CD4-positive, alpha-beta T cell (primary cell): Measurements from ENCODE around the gene ST8SIA3. TPM values are rescaled to one million over a fixed set of nuclear protein-coding genes. Genes with fewer than 3 reads are reported as not detected.

Experiments
- ATAC-seq: fragments of 200-7000 bp; cut with Tn5 transposase; one replicate; pipeline ENCODE4 v1.10.0; 2022; ENCODE audit warnings: mild to moderate bottlenecking; ENCODE audit not compliant: poor library complexity
- CTCF ChIA-PET: fragments of 350-600 bp; sonication (Branson Sonifier 250); formaldehyde crosslinking; loops from one replicate; lab custom pipeline; 2021; ENCODE audit warnings: antibody characterized with exemption, inconsistent platforms; lab: Charles Lee
- POLR2A ChIA-PET: fragments of 350-600 bp; sonication (Branson Sonifier 250); formaldehyde crosslinking; loops from one replicate; lab custom pipeline; 2021; ENCODE audit warnings: antibody characterized with exemption, inconsistent platforms; lab: Charles Lee
- DNase-seq, 14 experiments: peaks; one replicate each; pipeline ENCODE4 v3.0.0-alpha.2; 2013 to 2020; ENCODE audit warnings: mixed read lengths in 2 of 14
- H3K27ac ChIP-seq, 2 donors: one replicate each; pipeline versions ENCODE4 v1.5.1 to v1.7.0; 2013; ENCODE audit warnings: low read length in 2 of 2, low read depth in 1 of 2, mild to moderate bottlenecking in 1 of 2
- H3K27me3 ChIP-seq, 2 experiments: 1 replicate in 1 of 2; 2 replicates in 1 of 2; pipeline versions ENCODE4 v1.6.1 to v1.7.0; 2013; ENCODE audit warnings: low read length in 2 of 2, control low read depth in 1 of 2, mild to moderate bottlenecking in 1 of 2, moderate library complexity in 1 of 2; ENCODE audit not compliant: insufficient read depth in 2 of 2, control insufficient read depth in 1 of 2
- H3K36me3 ChIP-seq: one replicate; pipeline ENCODE4 v1.6.1; 2013; ENCODE audit warnings: low read length, control low read depth; ENCODE audit not compliant: insufficient read depth
- H3K4me1 ChIP-seq: one replicate; pipeline ENCODE4 v1.6.1; 2013; ENCODE audit warnings: low read length, control low read depth; ENCODE audit not compliant: insufficient read depth
- H3K4me3 ChIP-seq: one replicate; pipeline ENCODE4 v1.5.1; 2013; ENCODE audit warnings: mild to moderate bottlenecking, low read length, moderate library complexity
- H3K9me3 ChIP-seq, 2 experiments: 1 replicate in 1 of 2; 2 replicates in 1 of 2; pipeline versions ENCODE4 v1.6.1 to v1.7.0; 2013; ENCODE audit warnings: low read length in 2 of 2, mild to moderate bottlenecking in 2 of 2, control low read depth in 1 of 2, moderate library complexity in 1 of 2; ENCODE audit not compliant: control insufficient read depth in 1 of 2, insufficient read depth in 1 of 2
- H3K27ac Mint-ChIP-seq: one replicate; pipeline ENCODE4 v1.8.0; 2020; ENCODE audit warnings: mixed read lengths
- H3K27me3 Mint-ChIP-seq: one replicate; pipeline ENCODE4 v1.8.0; 2021; ENCODE audit warnings: mixed read lengths
- H3K36me3 Mint-ChIP-seq: one replicate; pipeline ENCODE4 v1.8.0; 2021; ENCODE audit warnings: low read depth, mixed read lengths
- H3K4me1 Mint-ChIP-seq: one replicate; pipeline ENCODE4 v1.8.0; 2021; ENCODE audit warnings: low read depth, mixed read lengths
- H3K4me3 Mint-ChIP-seq: one replicate; pipeline ENCODE4 v1.8.0; 2020; ENCODE audit warnings: mild to moderate bottlenecking, mixed read lengths
- H3K9me3 Mint-ChIP-seq: one replicate; pipeline ENCODE4 v1.8.0; 2020; ENCODE audit warnings: mixed read lengths
- intact Hi-C, 2 experiments: fragments of 100-400 bp; cut with DNase I in 1 of 2; cut with micrococcal nuclease in 1 of 2; formaldehyde crosslinking; loops; one replicate each; pipeline versions ENCODE4 v1.15.1 to v1.9.0; 2023 to 2025; cut with DNase I, micrococcal nuclease
- total RNA-seq, 174 experiments: library from RNA in 2 of 174; stranded (reverse) in 2 of 174; gene quantifications; one replicate each; pipeline ENCODE4 v1.2.3 and lab custom pipeline; 2021 to 2026
- TF ChIP-seq, protein P1 (sequence below): fragments of 200-600 bp; IDR thresholded peaks from one replicate; pipeline ENCODE4 v1.8.0; 2022; ENCODE audit warnings: antibody characterized with exemption, mild to moderate bottlenecking

The ST8SIA3 gene
- total RNA-seq, 2 experiments from 2014 or later: not detected

DNA sequence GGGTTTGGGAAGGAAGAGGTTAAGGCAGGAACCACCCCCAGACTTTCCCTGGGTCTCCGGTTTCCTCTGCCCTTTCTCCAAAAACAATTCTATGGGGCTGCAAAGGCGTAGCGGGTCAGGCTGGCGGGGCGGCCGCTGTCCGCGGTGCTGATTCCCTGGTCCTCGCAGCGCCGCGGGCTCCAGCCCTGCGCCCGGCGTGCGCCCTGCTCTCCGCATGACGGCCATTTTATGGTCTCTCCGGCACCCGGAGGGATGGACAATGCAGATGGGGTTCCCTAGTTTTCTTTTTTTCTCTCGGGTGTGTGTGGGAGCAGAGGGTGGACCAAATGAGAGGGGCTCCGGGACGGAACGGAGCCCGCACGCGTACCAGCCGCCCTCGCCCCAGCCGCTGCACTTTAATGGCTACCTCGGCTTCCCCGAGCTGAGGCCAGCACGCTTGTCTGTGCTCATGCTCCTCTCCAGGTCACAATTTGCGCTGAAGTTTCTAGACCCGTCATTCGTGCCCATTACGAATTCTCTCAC lies 1.6 kb downstream of the ST8SIA3 start:
- Histone ChIP-seq H3K36me3 (no peaks in the 10 kb centered on the region), H3K9me3 (peaks cover 0 to 22% of the 10 kb centered on the region in 2 experiments), H3K4me3 (no peak overlapping the region), H3K27me3 (peaks cover 33 to 58% of the 10 kb centered on the region in 2 experiments), H3K4me1 (no peaks in the 10 kb centered on the region), H3K27ac (no peak overlapping the region)
- Mint-ChIP-seq H3K27ac (no peak overlapping the region), H3K9me3 (peaks cover 3% of the 10 kb centered on the region), H3K36me3 (no peaks in the 10 kb centered on the region), H3K4me3 (no peak overlapping the region), H3K4me1 (no peaks in the 10 kb centered on the region), H3K27me3 (peaks cover 86% of the 10 kb centered on the region)
- ATAC-seq: no peak
- DNase-seq: no peak
- CTCF ChIA-PET: no interaction called here
- intact Hi-C loops: no loop called here
- POLR2A ChIA-PET: no interaction called here
- TF ChIP-seq, protein P1, sequence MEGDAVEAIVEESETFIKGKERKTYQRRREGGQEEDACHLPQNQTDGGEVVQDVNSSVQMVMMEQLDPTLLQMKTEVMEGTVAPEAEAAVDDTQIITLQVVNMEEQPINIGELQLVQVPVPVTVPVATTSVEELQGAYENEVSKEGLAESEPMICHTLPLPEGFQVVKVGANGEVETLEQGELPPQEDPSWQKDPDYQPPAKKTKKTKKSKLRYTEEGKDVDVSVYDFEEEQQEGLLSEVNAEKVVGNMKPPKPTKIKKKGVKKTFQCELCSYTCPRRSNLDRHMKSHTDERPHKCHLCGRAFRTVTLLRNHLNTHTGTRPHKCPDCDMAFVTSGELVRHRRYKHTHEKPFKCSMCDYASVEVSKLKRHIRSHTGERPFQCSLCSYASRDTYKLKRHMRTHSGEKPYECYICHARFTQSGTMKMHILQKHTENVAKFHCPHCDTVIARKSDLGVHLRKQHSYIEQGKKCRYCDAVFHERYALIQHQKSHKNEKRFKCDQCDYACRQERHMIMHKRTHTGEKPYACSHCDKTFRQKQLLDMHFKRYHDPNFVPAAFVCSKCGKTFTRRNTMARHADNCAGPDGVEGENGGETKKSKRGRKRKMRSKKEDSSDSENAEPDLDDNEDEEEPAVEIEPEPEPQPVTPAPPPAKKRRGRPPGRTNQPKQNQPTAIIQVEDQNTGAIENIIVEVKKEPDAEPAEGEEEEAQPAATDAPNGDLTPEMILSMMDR: no peak

DNA sequence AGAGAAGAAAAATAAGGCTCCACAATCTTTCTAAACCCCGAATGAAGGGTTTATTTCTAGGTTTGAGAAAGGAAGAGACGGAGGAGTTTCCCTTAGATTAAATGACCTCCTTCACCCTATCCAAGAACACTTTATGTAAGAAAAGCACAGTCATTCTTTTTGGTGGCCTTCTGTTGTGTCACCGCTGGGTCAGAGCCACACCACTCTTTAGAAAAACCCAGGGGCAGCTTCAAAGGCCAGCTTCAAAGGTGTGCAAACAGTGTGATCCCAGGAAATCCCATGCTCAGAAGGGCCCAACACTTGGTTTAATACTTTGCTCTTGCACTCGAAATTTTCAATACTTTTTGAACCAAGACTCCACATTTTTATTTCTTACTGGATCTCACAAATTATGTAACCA lies 7.1 kb downstream of the ST8SIA3 start:
- intact Hi-C loops: no loop called here
- no peaks in the 10 kb centered on the region for H3K36me3 ChIP-seq
- Mint-ChIP-seq H3K27me3 (peaks cover 80% of the 10 kb centered on the region), H3K9me3 (peaks cover 3% of the 10 kb centered on the region), H3K4me3 (no peak overlapping the region), H3K27ac (no peak overlapping the region), H3K36me3 (no peaks in the 10 kb centered on the region), H3K4me1 (no peaks in the 10 kb centered on the region)
- DNase-seq: no peak
- TF ChIP-seq, protein P1: no peak
- H3K27ac ChIP-seq: no peak overlapping the region
- H3K9me3 ChIP-seq: peaks cover 0 to under 1% of the 10 kb centered on the region in 2 experiments
- H3K27me3 ChIP-seq: peaks cover 2 to 21% of the 10 kb centered on the region in 2 experiments
- H3K4me1 ChIP-seq: no peaks in the 10 kb centered on the region
- no peak overlapping the region for H3K4me3 ChIP-seq
- no peak for ATAC-seq
- ChIA-PET POLR2A (no interaction called here), CTCF (no interaction called here)

DNA sequence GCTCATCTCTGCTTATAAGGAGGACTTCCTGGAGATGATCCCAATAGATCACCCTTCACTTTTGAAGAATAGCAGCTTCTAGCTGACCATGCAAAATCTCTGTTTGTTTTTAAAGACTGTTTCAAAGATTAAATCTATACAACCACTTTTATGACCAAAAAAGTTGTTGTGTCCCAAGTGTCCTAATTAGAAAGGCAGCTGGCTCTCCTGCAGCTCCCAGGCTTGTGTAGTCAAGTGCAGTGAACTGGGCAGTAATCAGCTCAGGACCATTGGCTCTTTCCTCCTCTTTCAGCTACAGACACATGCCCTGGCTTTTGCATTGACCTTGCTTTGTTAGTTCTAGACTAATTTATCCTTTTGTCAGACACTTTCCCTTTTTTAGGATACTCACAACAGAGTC lies 10.4 kb downstream of the ST8SIA3 start:
- Histone ChIP-seq H3K9me3 (peaks cover 0 to 3% of the 10 kb centered on the region in 2 experiments), H3K27me3 (peaks cover 0 to 4% of the 10 kb centered on the region in 2 experiments), H3K27ac (no peak overlapping the region), H3K4me3 (no peak overlapping the region), H3K4me1 (no peaks in the 10 kb centered on the region), H3K36me3 (no peaks in the 10 kb centered on the region)
- Mint-ChIP-seq H3K27me3 (peaks cover 48% of the 10 kb centered on the region), H3K36me3 (no peaks in the 10 kb centered on the region), H3K4me3 (no peak overlapping the region), H3K4me1 (no peaks in the 10 kb centered on the region), H3K27ac (no peak overlapping the region), H3K9me3 (no peaks in the 10 kb centered on the region)
- ATAC-seq: no peak
- TF ChIP-seq, protein P1: no peak
- intact Hi-C loops: no loop called here
- ChIA-PET CTCF (no interaction called here), POLR2A (no interaction called here)
- no peak for DNase-seq
